Stimulated activated CD8-positive, alpha-beta memory T cell treated with anti-CD3 and anti-CD28 coated beads, Interleukin-7, amount 100 ng/mL, for 4 hours (primary cell): Measurements from ENCODE around the gene KIF1C.
"Not testable (repeated sequence)": the region's sequence is repeated elsewhere in the genome, so short reads cannot be mapped to it uniquely, and the experiment has no call there.

Experiments used
- DNase-seq, 2 donors: peaks; one replicate each; pipeline ENCODE4 v3.0.0-alpha.2; 2020; ENCODE audit warnings: low read depth in 2 of 2

KIF1C gene

GRCh38 chr17:5002121-5002788 is 4.5 kb downstream of the KIF1C start:
- no peak for DNase-seq

DNA sequence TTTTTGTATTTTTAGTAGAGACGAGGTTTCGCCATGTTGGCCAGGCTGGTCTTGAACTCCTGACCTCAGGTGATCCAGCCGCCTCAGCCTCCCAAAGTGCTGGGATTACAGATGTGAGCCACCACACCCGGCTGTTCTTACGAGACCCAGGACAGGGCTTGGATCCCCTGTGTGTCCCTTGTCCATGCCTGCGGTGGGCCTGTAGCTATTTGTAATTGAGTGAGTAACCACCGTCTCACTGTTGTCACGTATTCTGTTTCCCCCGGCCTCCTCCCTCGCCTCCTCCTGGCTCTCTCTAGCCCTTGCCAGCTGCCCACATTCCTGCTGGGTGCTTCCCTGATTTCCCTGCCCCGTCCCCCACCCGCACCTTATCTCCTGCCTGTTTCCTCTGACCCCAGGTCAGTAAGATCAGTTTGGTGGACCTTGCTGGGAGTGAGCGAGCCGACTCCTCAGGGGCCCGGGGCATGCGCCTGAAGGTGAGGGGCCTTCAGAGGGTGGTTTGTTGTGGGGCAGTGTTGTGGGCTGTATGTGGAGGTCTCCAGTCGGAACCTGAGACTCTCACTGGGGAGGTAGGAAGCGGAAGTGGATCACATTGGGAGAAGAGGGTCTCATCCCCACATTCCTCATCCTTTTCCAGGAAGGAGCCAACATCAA is 5.6 kb downstream of the KIF1C start:
- DNase-seq, result no peak

DNA sequence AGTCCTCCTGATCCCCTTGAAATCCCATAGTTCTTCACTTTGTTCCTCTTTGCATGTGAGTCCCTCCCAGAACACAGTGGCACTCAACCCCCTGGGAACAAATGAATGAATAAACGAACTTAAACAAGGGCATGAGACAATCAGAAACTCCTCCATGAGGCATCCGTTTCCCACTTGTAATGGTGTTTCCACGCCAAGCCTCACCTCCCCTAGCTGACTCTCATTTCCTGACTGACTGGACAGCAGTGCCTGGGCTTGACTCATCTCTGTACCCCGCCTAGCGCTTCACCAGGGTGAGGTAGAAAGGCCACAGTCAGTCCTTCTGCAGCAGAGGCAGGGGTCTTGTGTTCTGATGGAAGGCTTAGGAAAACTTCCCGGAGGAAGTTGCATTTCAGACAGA is 14.2 kb downstream of the KIF1C start:
- DNase-seq, result no peak

- no peak for DNase-seq
Measured at GRCh38 chr17:5014357-5014756, 16.6 kb downstream of the KIF1C start.

DNA sequence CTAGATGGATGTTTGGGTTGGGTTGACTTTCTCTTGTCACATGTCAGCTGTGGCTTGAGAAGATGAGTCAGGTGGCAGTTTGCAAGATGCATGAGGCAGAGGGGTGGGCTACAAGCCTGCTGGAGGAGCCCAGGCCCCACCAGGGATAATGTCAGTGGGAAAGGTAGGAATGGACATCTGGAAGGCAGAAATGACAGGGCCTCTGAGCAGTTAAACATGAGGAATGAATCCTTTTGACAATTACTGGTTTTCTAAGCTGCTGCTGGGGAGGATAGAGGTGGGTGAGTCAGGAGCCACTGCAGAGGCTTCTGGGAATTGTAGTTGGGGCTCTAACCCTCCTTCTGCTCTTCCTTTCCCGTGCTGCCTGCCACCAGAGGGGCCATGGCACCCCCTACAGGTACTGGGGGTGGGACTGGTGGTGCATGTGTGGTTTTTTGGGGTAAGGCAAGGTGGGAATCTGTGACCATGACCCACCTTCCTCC is 21.8 kb downstream of the KIF1C start:
- peak; percentile 35 to 47 for DNase-seq

- DNase-seq, result no peak
Measured at GRCh38 chr17:5020502-5021023, 22.8 kb downstream of the KIF1C start.

GRCh38 chr17:5022171-5022711 is 24.5 kb downstream of the KIF1C start:
- no peak for DNase-seq

DNA sequence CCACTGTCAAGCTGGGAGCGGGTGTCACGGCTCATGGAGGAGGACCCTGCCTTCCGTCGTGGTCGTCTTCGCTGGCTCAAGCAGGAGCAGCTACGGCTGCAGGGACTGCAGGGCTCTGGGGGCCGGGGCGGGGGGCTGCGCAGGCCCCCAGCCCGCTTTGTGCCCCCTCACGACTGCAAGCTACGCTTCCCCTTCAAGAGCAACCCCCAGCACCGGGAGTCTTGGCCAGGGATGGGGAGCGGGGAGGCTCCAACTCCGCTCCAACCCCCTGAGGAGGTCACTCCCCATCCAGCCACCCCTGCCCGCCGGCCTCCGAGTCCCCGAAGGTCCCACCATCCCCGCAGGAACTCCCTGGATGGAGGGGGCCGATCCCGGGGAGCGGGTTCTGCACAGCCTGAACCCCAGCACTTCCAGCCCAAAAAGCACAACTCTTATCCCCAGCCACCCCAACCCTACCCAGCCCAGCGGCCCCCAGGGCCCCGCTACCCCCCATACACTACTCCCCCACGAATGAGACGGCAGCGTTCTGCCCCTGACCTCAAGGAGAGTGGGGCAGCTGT is 25.9 kb downstream of the KIF1C start:
- no peak for DNase-seq

GRCh38 chr17:5024604-5025003 is 26.9 kb downstream of the KIF1C start:
- DNase-seq, result no peak

- no peak for DNase-seq
Measured at GRCh38 chr17:5027299-5027698, 29.5 kb downstream of the KIF1C start.

GRCh38 chr17:5027916-5028315 is 30.2 kb downstream of the KIF1C start:
- no peak for DNase-seq

DNA sequence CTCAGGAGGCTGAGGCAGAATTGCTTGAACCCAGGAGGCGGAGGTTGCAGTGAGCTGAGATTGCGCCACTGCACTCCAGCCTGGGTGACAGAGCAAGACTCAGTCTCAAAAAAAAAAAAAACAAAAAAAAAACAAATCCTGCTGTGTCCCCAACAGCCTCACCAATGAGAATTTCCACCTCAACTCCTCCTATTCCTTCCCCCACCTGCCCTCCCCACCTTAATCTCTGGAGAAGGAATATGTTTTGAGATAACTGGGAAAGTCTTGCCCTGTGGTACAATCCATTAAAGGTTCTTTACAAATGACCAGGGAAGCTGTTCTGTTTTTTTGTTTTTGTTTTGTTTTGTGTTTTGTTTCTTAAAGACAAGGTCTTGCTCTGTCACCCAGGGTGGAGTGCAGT is 32.4 kb downstream of the KIF1C start:
- not testable (repeated sequence) for DNase-seq

DNA sequence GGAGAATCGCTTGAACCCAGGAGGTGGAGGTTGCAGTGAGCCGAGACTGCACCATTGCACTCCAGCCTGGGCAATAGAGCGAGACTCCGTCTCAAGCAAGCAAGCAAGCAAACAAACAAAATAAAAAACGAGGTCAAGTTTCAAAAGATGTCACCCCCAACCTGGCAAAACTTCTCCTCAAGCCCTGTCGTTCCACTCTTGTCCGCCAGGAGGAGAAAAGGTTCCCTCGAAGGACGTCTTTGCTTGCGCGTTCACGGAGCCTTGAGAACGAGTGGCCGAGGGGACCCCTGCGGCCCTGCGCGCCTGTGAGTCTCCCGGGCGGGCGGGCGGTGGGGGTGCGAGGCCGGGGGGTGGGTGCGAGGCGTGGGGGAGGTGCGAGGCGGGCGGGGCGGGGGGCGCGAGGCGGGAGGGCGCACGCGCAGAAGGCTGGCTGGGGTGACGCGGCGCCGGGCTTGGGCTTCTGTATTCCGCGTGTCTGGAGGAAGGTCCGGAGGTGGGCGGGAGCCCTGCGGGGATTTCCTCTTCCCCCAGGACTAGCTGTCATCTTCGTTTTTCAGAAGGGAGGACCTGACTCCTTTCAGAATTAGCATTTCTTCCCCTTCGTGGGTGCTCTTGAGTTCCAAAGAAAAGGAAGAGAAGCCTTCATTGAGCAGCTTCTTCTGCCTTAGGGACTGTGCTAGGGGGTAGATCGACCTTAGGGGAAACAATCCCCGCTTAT is 33.8 kb downstream of the KIF1C start:
- DNase-seq, result peak; percentile 73 to 82

DNA sequence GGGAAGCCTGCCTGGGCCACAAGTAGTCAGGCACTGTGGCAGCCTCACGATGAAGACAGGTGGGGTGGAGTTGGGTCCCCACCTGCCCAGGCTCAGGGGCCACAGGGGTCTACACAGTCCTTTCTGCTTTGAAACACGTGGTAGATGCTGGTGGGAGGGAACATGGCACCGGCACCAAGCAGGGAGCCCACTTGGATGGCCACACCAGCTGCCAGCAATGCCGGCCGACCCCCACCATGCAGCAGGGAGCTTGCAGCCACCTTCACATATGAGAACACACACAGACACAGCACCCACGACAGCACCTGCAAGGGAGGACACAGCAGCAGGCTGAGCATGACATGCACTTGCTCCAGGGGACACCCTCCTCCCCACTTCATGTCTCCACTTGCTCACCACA is 35.1 kb downstream of the KIF1C start:
- no peak for DNase-seq

DNA sequence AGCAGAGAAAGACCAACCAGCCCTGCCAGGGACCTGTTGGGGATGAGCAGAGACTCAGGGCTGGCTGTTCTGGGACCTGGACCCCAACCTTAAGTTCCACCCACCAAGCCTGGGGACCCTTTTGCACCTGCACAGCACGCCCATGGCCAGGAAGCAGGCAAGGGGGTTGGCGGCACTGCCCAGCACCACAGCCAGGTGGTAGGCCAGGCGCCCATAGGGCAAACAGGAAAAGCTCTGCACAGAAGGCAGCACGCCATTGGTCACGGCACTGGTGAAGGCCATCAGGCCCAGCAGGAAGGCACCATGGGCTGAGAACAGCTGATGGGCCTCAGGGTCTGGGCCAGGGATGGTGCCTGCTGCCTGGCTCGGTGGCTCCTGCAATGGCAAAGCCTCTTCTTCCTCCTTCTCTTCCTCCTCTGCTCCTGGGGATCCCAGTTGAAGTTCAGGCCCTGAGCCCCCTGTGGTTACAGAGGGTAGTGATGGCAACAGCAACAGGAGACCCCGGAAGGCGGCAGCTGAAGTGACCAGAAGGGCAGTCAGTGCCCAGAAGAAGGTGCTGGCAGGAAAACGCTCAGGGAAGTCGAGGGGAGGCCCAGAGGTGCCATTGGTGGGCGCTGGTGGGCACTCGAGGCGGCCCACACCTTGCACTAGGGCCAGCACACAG is 35.7 kb downstream of the KIF1C start:
- DNase-seq, result no peak

DNA sequence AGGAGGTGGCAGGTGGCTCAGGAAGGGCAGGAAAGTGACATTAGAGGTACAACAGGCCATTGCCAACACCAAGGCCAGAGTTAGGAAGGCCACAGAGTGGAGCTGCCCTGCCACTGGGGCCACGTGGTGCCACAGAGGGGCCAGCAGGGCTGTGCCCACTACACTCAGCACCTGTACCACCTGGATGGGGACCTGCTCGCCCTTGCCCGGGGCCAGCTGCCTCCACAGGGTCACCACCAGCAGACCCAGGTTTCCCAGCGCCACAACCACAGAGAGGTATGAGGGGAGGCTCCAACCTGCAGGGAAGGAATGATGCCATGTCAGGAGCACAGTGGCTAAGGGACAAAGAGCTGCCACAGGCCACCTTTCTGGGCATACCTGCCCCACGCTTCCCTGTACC is 36.3 kb downstream of the KIF1C start:
- DNase-seq, result no peak

GRCh38 chr17:5034651-5035050 is 36.9 kb downstream of the KIF1C start:
- no peak for DNase-seq

- DNase-seq, result no peak
Measured at GRCh38 chr17:5035315-5035714, 37.6 kb downstream of the KIF1C start, which contains the start of gene SLC52A1. Gene SLC52A1, minus strand, starts transcription at chr17:5035426. Its CDS starts 820 bp downstream, at chr17:5034606.

DNA sequence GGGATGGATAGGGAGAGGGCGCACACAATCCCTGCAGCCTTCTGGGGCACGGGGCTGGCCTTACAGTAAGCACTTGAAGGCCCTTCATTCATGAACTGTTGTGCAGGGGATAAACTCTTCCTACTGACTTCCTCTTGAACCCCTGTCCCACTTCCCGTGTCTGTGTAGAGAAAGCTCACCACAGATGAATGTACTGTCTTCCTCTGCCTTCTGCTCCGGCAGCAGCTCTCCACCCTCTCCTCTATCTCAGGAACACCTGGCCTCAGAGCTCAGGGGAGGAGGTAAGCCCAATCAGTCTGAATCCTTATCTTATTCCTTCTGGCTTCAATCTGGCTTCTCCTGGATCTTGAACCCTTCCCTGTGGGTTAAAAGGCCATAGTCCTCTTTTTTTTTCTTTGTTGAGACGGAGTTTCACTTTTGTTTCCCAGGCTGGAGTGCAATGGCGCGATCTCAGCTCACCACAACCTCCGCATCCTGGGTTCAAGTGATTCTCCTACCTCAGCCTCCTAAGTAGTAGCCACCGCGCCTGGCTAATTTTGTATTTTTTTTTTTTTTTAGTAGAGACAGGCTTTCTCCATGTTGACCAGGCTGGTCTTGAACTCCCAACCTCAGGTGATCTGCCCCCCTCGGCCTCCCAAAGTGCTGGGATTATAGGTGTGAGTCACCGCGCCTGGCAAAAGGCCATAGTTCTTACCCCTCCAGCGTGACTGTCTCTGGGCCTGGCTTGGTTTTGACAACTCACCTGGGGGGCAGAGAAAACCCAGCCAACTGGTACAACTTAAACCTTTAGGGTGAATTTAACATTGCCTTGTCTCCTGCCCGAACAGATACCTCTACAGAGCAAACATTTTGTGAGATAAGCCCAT is 44.6 kb downstream of the KIF1C start:
- DNase-seq, result no peak

GRCh38 chr17:5043524-5043923 is 45.8 kb downstream of the KIF1C start:
- DNase-seq, result no peak
